ENCODE measurements around the gene GUCA1A. TPM values are rescaled to one million over a fixed set of nuclear protein-coding genes. Genes with fewer than 3 reads are reported as not detected.
"Not testable (repeated sequence)": the region's sequence is repeated elsewhere in the genome, so short reads cannot be mapped to it uniquely, and the experiment has no call there.

GUCA1A gene
- total RNA-seq, 3 donors from 2014 or later (not counting 1 experiment from before 2014, with no cell fraction given), result not detected

DNA sequence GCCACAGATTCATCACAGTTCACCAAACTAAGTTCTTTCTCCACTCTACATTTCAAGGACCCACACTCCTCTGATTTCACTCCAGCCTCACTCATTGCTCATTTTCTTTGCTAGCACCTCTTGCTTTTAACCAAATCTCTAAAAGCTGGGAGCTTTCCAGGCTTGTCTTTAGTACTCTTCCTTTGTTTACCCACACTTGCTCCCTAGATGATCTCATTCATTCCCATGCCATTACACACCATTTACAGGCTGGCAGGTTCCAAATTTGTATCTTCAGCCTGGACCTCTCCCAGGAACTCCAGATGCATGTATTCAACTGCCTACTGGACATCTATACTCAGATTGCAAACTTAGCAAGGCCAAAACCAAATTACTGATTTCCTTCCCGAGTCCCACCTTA, 26.9 kb downstream of the GUCA1A start:
- Mint-ChIP-seq H3K27ac (no peak overlapping the region), H3K9me3 (no peaks in the 10 kb centered on the region), H3K36me3 (peaks cover under 1% of the 10 kb centered on the region), H3K4me3 (no peak overlapping the region), H3K27me3 (ENCODE audit: low read depth in 2 of 2) (no peaks in the 10 kb centered on the region), H3K4me1 (no peaks in the 10 kb centered on the region)
- intact Hi-C loops (cut with micrococcal nuclease), result no loop called here
- Histone ChIP-seq H3K9me3 (ENCODE audit: control insufficient read depth, insufficient read depth, low read length) (no peaks in the 10 kb centered on the region), H3K36me3 (ENCODE audit: control insufficient read depth, insufficient read depth, low read length) (peaks cover 7% of the 10 kb centered on the region), H3K4me1 (ENCODE audit: control insufficient read depth, insufficient read depth, low read length) (no peaks in the 10 kb centered on the region), H3K27me3 (ENCODE audit: control insufficient read depth, insufficient read depth, low read length) (no peaks in the 10 kb centered on the region), H3K27ac (ENCODE audit: low read length) (no peak overlapping the region), H3K4me3 (ENCODE audit: low read length) (no peak overlapping the region)
- no peak for TF ChIP-seq CTCF (IDR thresholded peaks at IDR 0.05)
- WGBS (ENCODE audit: insufficient coverage), result 96% methylated on average over 1 of the region's 1 CpG
- DNase-seq (no peak), ATAC-seq (no peak)

DNA sequence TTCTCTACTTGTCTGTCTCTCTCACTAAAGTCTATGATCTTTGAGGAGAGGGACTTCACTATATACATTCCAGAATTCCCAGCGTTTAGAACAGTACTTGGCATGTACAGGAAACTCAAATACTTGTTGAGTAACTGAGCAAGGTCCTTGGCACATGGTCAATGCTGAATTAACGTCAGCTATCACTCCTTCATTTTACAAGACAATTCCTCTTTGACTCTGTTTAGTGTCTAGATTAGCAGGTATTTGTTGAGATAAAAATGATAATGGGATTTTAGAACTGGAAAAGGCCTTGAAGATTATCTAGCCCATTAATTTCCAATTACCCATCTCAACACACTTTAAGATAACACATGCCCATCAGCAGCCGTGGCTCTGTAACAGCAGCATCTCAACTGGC, 28.2 kb downstream of the GUCA1A start:
- H3K36me3 Mint-ChIP-seq, result peaks cover 6% of the 10 kb centered on the region
- Histone ChIP-seq H3K27ac (ENCODE audit: low read length) (no peak overlapping the region), H3K36me3 (ENCODE audit: control insufficient read depth, insufficient read depth, low read length) (peaks cover 11% of the 10 kb centered on the region), H3K27me3 (ENCODE audit: control insufficient read depth, insufficient read depth, low read length) (no peaks in the 10 kb centered on the region), H3K4me1 (ENCODE audit: control insufficient read depth, insufficient read depth, low read length) (no peaks in the 10 kb centered on the region), H3K9me3 (ENCODE audit: control insufficient read depth, insufficient read depth, low read length) (no peaks in the 10 kb centered on the region), H3K4me3 (ENCODE audit: low read length) (no peak overlapping the region)
- H3K9me3 Mint-ChIP-seq, result no peaks in the 10 kb centered on the region
- H3K4me3 Mint-ChIP-seq, result no peak overlapping the region
- TF ChIP-seq CTCF (IDR thresholded peaks at IDR 0.05), result no peak
- H3K27ac Mint-ChIP-seq, result no peak overlapping the region
- 50% methylated on average over 2 of the region's 3 CpGs for WGBS (ENCODE audit: insufficient coverage)
- intact Hi-C loops (cut with micrococcal nuclease), result no loop called here
- H3K27me3 Mint-ChIP-seq (ENCODE audit: low read depth in 2 of 2), result no peaks in the 10 kb centered on the region
- no peaks in the 10 kb centered on the region for H3K4me1 Mint-ChIP-seq
- ATAC-seq (no peak), DNase-seq (no peak)

- H3K36me3 Mint-ChIP-seq; H3K27ac Mint-ChIP-seq; ATAC-seq; H3K4me3 ChIP-seq (ENCODE audit: low read length); H3K9me3 ChIP-seq (ENCODE audit: control insufficient read depth, insufficient read depth, low read length); H3K9me3 Mint-ChIP-seq; H3K4me1 Mint-ChIP-seq; DNase-seq; H3K4me3 Mint-ChIP-seq; H3K4me1 ChIP-seq (ENCODE audit: control insufficient read depth, insufficient read depth, low read length); H3K27me3 Mint-ChIP-seq (ENCODE audit: low read depth in 2 of 2); H3K27me3 ChIP-seq (ENCODE audit: control insufficient read depth, insufficient read depth, low read length); H3K27ac ChIP-seq (ENCODE audit: low read length); intact Hi-C loops (cut with micrococcal nuclease): not testable (repeated sequence)
- whole genome bisulfite sequencing (ENCODE audit: insufficient coverage), result 96% methylated on average over 12 of the region's 13 CpGs
- peaks cover 11% of the 10 kb centered on the region for H3K36me3 ChIP-seq (ENCODE audit: control insufficient read depth, insufficient read depth, low read length)
These were observed 29.2 kb downstream of the GUCA1A start for GRCh38 chr6:42202131-42202915.

DNA sequence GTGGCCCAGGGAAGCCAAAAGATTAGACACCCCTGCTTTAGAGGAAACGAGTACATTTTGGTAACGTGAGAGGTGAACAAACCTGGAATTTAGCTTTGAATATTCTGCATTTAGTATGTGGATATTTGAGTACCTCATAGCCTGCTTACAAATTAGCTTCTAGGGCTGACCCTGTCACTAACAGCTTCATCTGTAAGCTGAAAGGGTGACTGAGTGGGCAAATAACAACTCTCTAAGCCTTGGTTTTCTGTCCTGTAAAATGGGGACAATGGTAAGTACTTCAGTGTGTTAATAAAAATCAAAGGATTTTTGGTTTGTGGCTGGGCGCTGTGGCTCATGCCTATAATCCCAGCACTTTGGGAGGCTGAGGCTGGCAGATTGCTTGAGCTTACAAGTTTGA, 30.0 kb downstream of the GUCA1A start:
- WGBS (ENCODE audit: insufficient coverage), result 100% methylated on average over 3 of the region's 3 CpGs
- TF ChIP-seq CTCF (IDR thresholded peaks at IDR 0.05), result no peak
- intact Hi-C loops (cut with micrococcal nuclease), result no loop called here
- no peaks in the 10 kb centered on the region for H3K4me1 ChIP-seq (ENCODE audit: control insufficient read depth, insufficient read depth, low read length)
- H3K4me3 Mint-ChIP-seq, result no peak overlapping the region
- no peak overlapping the region for H3K27ac ChIP-seq (ENCODE audit: low read length)
- no peak for DNase-seq
- H3K9me3 ChIP-seq (ENCODE audit: control insufficient read depth, insufficient read depth, low read length), result no peaks in the 10 kb centered on the region
- H3K36me3 ChIP-seq (ENCODE audit: control insufficient read depth, insufficient read depth, low read length), result peaks cover 18% of the 10 kb centered on the region
- H3K4me3 ChIP-seq (ENCODE audit: low read length), result no peak overlapping the region
- no peaks in the 10 kb centered on the region for H3K27me3 Mint-ChIP-seq (ENCODE audit: low read depth in 2 of 2)
- H3K4me1 Mint-ChIP-seq, result no peaks in the 10 kb centered on the region
- no peak overlapping the region for H3K27ac Mint-ChIP-seq
- no peaks in the 10 kb centered on the region for H3K27me3 ChIP-seq (ENCODE audit: control insufficient read depth, insufficient read depth, low read length)
- ATAC-seq, result no peak
- H3K36me3 Mint-ChIP-seq, result peaks cover 6% of the 10 kb centered on the region
- H3K9me3 Mint-ChIP-seq, result no peaks in the 10 kb centered on the region

Data from natural killer cell (primary cell).